Left lung (tissue), 14 donors: Measurements from ENCODE around the gene OR14A2. TPM values are rescaled to one million over a fixed set of nuclear protein-coding genes. Genes with fewer than 3 reads are reported as not detected.
"Not testable (repeated sequence)": the region's sequence is repeated elsewhere in the genome, so short reads cannot be mapped to it uniquely, and the experiment has no call there.

ENCODE experiments used
- ATAC-seq: fragments of 200-7000 bp; cut with Tn5 transposase; one replicate; pipeline ENCODE4 v1.9.1; 2020; ENCODE audit warnings: moderate library complexity
- DNase-seq, 4 donors: peaks; one replicate each; pipeline ENCODE4 v3.0.0-alpha.2; 2013 to 2020
- H3K27ac ChIP-seq, 2 donors: fragments of 200-600 bp; sonication (generic) in 1 of 2; one replicate each; pipeline versions ENCODE4 v1.5.0 to v1.8.0; 2020 to 2021
- H3K27me3 ChIP-seq, 2 donors: fragments of 200-600 bp; sonication (generic) in 1 of 2; one replicate each; pipeline versions ENCODE4 v1.5.0 to v1.8.0; 2020 to 2021
- H3K36me3 ChIP-seq, 2 donors: fragments of 200-600 bp; sonication (generic) in 1 of 2; one replicate each; pipeline versions ENCODE4 v1.5.0 to v1.8.0; 2020 to 2021
- H3K4me1 ChIP-seq, 2 donors: fragments of 200-600 bp; one replicate each; pipeline ENCODE4 v1.8.0; 2021
- H3K4me3 ChIP-seq, 2 donors: fragments of 200-600 bp; sonication (generic) in 1 of 2; one replicate each; pipeline versions ENCODE4 v1.5.0 to v1.8.0; 2020 to 2021; ENCODE audit warnings: mild to moderate bottlenecking in 1 of 2
- H3K9me3 ChIP-seq, 2 donors: fragments of 200-600 bp; sonication (generic) in 1 of 2; one replicate each; pipeline versions ENCODE4 v1.5.0 to v1.8.0; 2020 to 2021
- CTCF ChIP-seq, 2 donors: fragments of 200-600 bp; sonication (generic) in 1 of 2; IDR thresholded peaks; one replicate each; pipeline versions ENCODE4 v1.5.0 to v1.8.0; 2021; ENCODE audit warnings: antibody characterized with exemption in 2 of 2
- intact Hi-C, 2 donors: fragments of 100-400 bp; cut with DNase I; formaldehyde crosslinking; loops; one replicate each; pipeline versions ENCODE4 v1.11.2 to v1.14.2; 2022
- long read RNA-seq, 12 donors: library from polyadenylated mRNA in 2 of 12; unstranded in 2 of 12; transcript quantifications; one replicate each; pipeline ENCODE4 v2.0.0 and lab custom pipeline, GENCODE V29; 2019 to 2026
- polyA plus RNA-seq, 6 donors: library from polyadenylated mRNA; unstranded; fragments of 120-200 nt; gene quantifications; one replicate each; pipeline ENCODE4 v1.2.1, GENCODE V29; 2013; ENCODE audit not compliant: insufficient read length in 6 of 6
- total RNA-seq, 2 donors: library from RNA; stranded (reverse); fragmentation: NEBNext Ultra II Directional; extraction: Animal tissue kit (Norgen Biotek cat#: 25700); gene quantifications; one replicate each; pipeline ENCODE4 v1.2.1, GENCODE V29; 2021
- donor health status: DM: no; HTN: yes; CAD: no.
- donor health status: DM: no; HTN: no; CAD: no.

OR14A2 gene
- total RNA-seq (not detected), polyA plus RNA-seq (not detected)
- long read RNA-seq, donor 1: 0 reads
- long read RNA-seq, donor 2: 0 reads
- long read RNA-seq, donor 3: 0 reads
- long read RNA-seq, donor 4: 0 reads
- long read RNA-seq, donor 5: 0 reads
- long read RNA-seq, donor 6: 0 reads
- long read RNA-seq, donor 7: 0 reads
- long read RNA-seq, donor 8, partial matches to known transcripts: 0 of 1 reads
- long read RNA-seq, donor 8, other reads (novel, unspliced or antisense): 0 of 1 reads
- long read RNA-seq, donor 9: 0 reads
- long read RNA-seq, donor 10: 0 reads
- long read RNA-seq, donor 11: 0 reads
- long read RNA-seq, donor 12: 0 reads

GRCh38 chr1:247748041-247748440 is at the start of gene OR14A2:
Gene OR14A2, minus strand, starts transcription at chr1:247748141.
- Histone ChIP-seq H3K27me3 (no peaks in the 10 kb centered on the region), H3K4me1 (no peaks in the 10 kb centered on the region), H3K27ac (no peak within 1 kb of the TSS), H3K4me3 (no peak within 1 kb of the TSS), H3K9me3 (peaks cover 0 to 32% of the 10 kb centered on the region in 2 donors), H3K36me3 (no peaks in the 10 kb centered on the region)
- TF ChIP-seq CTCF (IDR thresholded peaks at IDR 0.05): no peak
- no peak for DNase-seq
- intact Hi-C loops: no loop called here
- no peak for ATAC-seq

GRCh38 chr1:247797518-247797917 is 49.6 kb upstream of the OR14A2 start:
- DNase-seq: no peak
- intact Hi-C loops: no loop called here
- no peak for TF ChIP-seq CTCF (IDR thresholded peaks at IDR 0.05)
- H3K9me3 ChIP-seq: peaks cover 0 to 5% of the 10 kb centered on the region in 2 donors
- no peak overlapping the region for H3K27ac ChIP-seq
- H3K4me1 ChIP-seq: no peaks in the 10 kb centered on the region
- no peak for ATAC-seq
- no peaks in the 10 kb centered on the region for H3K36me3 ChIP-seq
- no peaks in the 10 kb centered on the region for H3K27me3 ChIP-seq
- H3K4me3 ChIP-seq: no peak overlapping the region

GRCh38 chr1:247769603-247770002 is 21.7 kb upstream of the OR14A2 start:
- ATAC-seq (no peak), DNase-seq (no peak)
- TF ChIP-seq CTCF (IDR thresholded peaks at IDR 0.05): no peak
- Histone ChIP-seq H3K36me3 (no peaks in the 10 kb centered on the region), H3K4me3 (no peak overlapping the region), H3K27me3 (no peaks in the 10 kb centered on the region), H3K27ac (no peak overlapping the region), H3K9me3 (no peaks in the 10 kb centered on the region), H3K4me1 (no peaks in the 10 kb centered on the region)
- intact Hi-C loops: no loop called here

GRCh38 chr1:247760456-247760855 is 12.5 kb upstream of the OR14A2 start, which contains the start of gene OR1C1:
Gene OR1C1, minus strand, starts transcription at chr1:247760556. Its CDS starts 2,150 bp downstream, at chr1:247758406.
- intact Hi-C loops: no loop called here
- DNase-seq: no peak
- H3K27me3 ChIP-seq: no peaks in the 10 kb centered on the region
- H3K9me3 ChIP-seq: peaks cover 0 to 3% of the 10 kb centered on the region in 2 donors
- TF ChIP-seq CTCF (IDR thresholded peaks at IDR 0.05): no peak
- H3K4me1 ChIP-seq: no peaks in the 10 kb centered on the region
- H3K4me3 ChIP-seq: no peak within 1 kb of the TSS
- no peak within 1 kb of the TSS for H3K27ac ChIP-seq
- ATAC-seq: no peak
- no peaks in the 10 kb centered on the region for H3K36me3 ChIP-seq

GRCh38 chr1:247754311-247754710 is 6.4 kb upstream of the OR14A2 start:
- H3K27me3 ChIP-seq, H3K4me3 ChIP-seq, H3K36me3 ChIP-seq, H3K27ac ChIP-seq, ATAC-seq, DNase-seq, H3K4me1 ChIP-seq, intact Hi-C loops: not testable (repeated sequence)
- H3K9me3 ChIP-seq: peaks cover 0 to 30% of the 10 kb centered on the region in 2 donors
